Stomach (tissue), 19 donors: ENCODE data around the gene RBM46. TPM values are rescaled to one million over a fixed set of nuclear protein-coding genes. Genes with fewer than 3 reads are reported as not detected.

ENCODE experiments used
- DNase-seq, 2 donors: peaks; one replicate each; pipeline versions ENCODE4 v3.0.0 to v3.0.0-alpha.2; 2013 to 2019
- H3K27ac ChIP-seq, 5 donors: fragments of 200-600 bp in 4 of 5; sonication (generic) in 4 of 5; one replicate each; pipeline ENCODE4 v1.5.1; 2013 to 2019; ENCODE audit warnings: mild to moderate bottlenecking in 1 of 5, moderate library complexity in 1 of 5
- H3K27me3 ChIP-seq, 3 donors: fragments of 200-600 bp; sonication (generic); one replicate each; pipeline ENCODE4 v1.5.1; 2017 to 2019; ENCODE audit warnings: mixed run types in 1 of 3
- H3K36me3 ChIP-seq, 4 donors: fragments of 200-600 bp; sonication (generic); 1 replicate in 3 of 4; 2 replicates in 1 of 4; pipeline ENCODE4 v1.5.1; 2016 to 2019
- H3K4me1 ChIP-seq, 4 donors: fragments of 200-600 bp; sonication (generic); one replicate each; pipeline ENCODE4 v1.5.1; 2016 to 2019
- H3K4me3 ChIP-seq, 4 donors: fragments of 200-600 bp; sonication (generic) in 3 of 4; one replicate each; pipeline ENCODE4 v1.5.1; 2016 to 2019; ENCODE audit warnings: mild to moderate bottlenecking in 1 of 4
- H3K9me3 ChIP-seq, 4 donors: fragments of 200-600 bp; sonication (generic); one replicate each; pipeline ENCODE4 v1.5.1; 2016 to 2019
- EP300 ChIP-seq: sonication (generic); formaldehyde crosslinking; IDR thresholded peaks from one replicate; pipeline ENCODE4 v1.6.1; 2017; ENCODE audit warnings: antibody characterized with exemption
- POLR2A ChIP-seq, 4 donors: fragments of 450-650 bp; IDR thresholded peaks; one replicate each; pipeline ENCODE4 v1.6.1; 2016; ENCODE audit warnings: antibody characterized with exemption in 4 of 4, control low read depth in 2 of 4, mild to moderate bottlenecking in 1 of 4, moderate library complexity in 1 of 4
- POLR2AphosphoS5 ChIP-seq, 3 donors: sonication (generic); formaldehyde crosslinking; IDR thresholded peaks; one replicate each; pipeline ENCODE4 v1.6.1; 2016; ENCODE audit warnings: antibody characterized with exemption in 3 of 3
- WGBS, 5 donors: extraction: QIAGEN DNeasy Blood & Tissue Kit in 3 of 5; methylation state at CpG; one replicate each; pipeline versions ENCODE4 v1.1.5 to v1.1.7; 2013 to 2018; 5-methylcytosine and 5-hydroxymethylcytosine counted together
- intact Hi-C: fragments of 100-400 bp; cut with DNase I; formaldehyde crosslinking; loops from one replicate; pipeline ENCODE4 v1.15.1; 2023; ENCODE audit warnings: low total_unique reads
- long read RNA-seq, 10 donors: transcript quantifications; one replicate each; lab custom pipeline, GENCODE V29; 2026
- polyA plus RNA-seq, 3 donors: library from polyadenylated mRNA; stranded (reverse); fragments of 200-250 nt; gene quantifications; one replicate each; pipeline ENCODE4 v1.2.3, GENCODE V29; 2013
- total RNA-seq, 5 donors: library from RNA; depleted of rRNA; stranded (reverse); fragments of >200 nt; gene quantifications; one replicate each; pipeline versions ENCODE4 v1.1.0 to v1.2.3, GENCODE V29; 2014 to 2016
- TF ChIP-seq, protein P1 (sequence below), 7 experiments: fragments of 450-650 bp in 4 of 7; fragments of 200-600 bp in 3 of 7; sonication (generic) in 3 of 7; IDR thresholded peaks; one replicate each; pipeline ENCODE4 v1.5.1; 2016 to 2019; ENCODE audit warnings: antibody characterized with exemption in 7 of 7, control low read depth in 2 of 7, mild to moderate bottlenecking in 1 of 7
- donor health status: healthy with polysubstance abuse.
- donor health status: Bipolar disorder and iron deficiency.
- donor health status: healthy.

The RBM46 gene, protein sequence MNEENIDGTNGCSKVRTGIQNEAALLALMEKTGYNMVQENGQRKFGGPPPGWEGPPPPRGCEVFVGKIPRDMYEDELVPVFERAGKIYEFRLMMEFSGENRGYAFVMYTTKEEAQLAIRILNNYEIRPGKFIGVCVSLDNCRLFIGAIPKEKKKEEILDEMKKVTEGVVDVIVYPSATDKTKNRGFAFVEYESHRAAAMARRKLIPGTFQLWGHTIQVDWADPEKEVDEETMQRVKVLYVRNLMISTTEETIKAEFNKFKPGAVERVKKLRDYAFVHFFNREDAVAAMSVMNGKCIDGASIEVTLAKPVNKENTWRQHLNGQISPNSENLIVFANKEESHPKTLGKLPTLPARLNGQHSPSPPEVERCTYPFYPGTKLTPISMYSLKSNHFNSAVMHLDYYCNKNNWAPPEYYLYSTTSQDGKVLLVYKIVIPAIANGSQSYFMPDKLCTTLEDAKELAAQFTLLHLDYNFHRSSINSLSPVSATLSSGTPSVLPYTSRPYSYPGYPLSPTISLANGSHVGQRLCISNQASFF
- total RNA-seq (not detected), polyA plus RNA-seq (not detected)
- long read RNA-seq, donor 1, result 0 reads
- long read RNA-seq, donor 2, result 0 reads
- long read RNA-seq, donor 3, result 0 reads
- long read RNA-seq, donor 4, result 0 reads
- long read RNA-seq, donor 5, result 0 reads
- long read RNA-seq, donor 6, result 0 reads
- long read RNA-seq, donor 7, result 0 reads
- long read RNA-seq, donor 8, result 0 reads
- long read RNA-seq, donor 9, result 0 reads
- long read RNA-seq, donor 10, result 0 reads

DNA sequence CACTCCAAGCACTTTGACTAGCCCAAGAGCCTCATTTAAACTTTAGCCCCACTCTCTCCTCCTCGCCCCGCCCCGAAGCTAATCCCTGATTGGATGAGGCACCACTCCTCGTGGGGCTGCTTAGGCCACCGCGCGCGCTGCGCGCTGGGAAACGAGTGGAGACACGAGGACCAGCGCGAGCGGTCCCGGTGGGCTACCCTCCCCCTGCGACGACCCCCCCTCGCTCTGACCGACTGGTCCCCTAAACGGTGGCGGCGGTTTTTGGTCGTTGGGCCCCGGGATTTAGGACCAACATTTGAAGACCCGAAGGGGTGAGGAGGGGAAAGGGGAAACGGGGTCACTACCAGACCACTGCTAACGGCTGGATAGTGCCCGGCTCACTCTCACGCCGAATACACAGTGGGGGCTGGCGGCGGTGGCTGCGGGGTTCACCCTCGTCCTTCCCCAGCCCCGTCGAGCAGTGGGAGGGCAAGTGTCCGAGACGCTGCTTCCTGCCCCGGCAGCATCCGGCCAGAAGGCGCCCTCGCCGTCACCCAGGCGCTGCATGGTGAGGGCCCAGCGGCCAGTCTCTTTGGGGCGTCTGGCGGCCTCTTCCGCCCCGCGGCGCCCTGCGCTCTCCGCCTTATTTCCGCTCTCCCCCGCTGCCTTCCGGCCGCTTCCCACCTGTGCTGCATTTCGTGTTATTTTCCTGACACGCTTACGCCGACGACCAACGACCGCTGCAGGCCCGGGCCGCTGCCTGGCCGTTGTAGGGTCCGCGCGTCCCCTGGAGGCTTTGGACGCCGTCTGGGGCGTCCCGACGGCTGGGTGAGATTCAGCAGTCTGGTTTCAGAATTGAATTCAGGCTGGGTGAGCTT is at the start of gene RBM46:
Gene RBM46 (plus strand): TSS at position 147 of the 857 bp plus-strand sequence. CDS start 15,481 bp downstream, outside the sequence.
- Histone ChIP-seq H3K4me3 (no peak within 1 kb of the TSS), H3K27me3 (peaks cover 0 to 25% (median 12%) of the 10 kb centered on the region in 3 donors), H3K27ac (no peak within 1 kb of the TSS), H3K36me3 (no peaks in the 10 kb centered on the region), H3K9me3 (no peaks in the 10 kb centered on the region), H3K4me1 (no peaks in the 10 kb centered on the region)
- DNase-seq, result no peak
- WGBS, 5 donors, result 66 to 79% (median 71%) methylated on average over 69 to 76 of the region's 76 CpGs
- TF ChIP-seq EP300, result no peak
- no peak for TF ChIP-seq POLR2AphosphoS5 (IDR thresholded peaks at IDR 0.05)
- TF ChIP-seq POLR2A (IDR thresholded peaks at IDR 0.05), result no peak
- TF ChIP-seq, protein P1, sequence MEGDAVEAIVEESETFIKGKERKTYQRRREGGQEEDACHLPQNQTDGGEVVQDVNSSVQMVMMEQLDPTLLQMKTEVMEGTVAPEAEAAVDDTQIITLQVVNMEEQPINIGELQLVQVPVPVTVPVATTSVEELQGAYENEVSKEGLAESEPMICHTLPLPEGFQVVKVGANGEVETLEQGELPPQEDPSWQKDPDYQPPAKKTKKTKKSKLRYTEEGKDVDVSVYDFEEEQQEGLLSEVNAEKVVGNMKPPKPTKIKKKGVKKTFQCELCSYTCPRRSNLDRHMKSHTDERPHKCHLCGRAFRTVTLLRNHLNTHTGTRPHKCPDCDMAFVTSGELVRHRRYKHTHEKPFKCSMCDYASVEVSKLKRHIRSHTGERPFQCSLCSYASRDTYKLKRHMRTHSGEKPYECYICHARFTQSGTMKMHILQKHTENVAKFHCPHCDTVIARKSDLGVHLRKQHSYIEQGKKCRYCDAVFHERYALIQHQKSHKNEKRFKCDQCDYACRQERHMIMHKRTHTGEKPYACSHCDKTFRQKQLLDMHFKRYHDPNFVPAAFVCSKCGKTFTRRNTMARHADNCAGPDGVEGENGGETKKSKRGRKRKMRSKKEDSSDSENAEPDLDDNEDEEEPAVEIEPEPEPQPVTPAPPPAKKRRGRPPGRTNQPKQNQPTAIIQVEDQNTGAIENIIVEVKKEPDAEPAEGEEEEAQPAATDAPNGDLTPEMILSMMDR (IDR thresholded peaks at IDR 0.05), result no peak
- intact Hi-C loops, result no loop called here

DNA sequence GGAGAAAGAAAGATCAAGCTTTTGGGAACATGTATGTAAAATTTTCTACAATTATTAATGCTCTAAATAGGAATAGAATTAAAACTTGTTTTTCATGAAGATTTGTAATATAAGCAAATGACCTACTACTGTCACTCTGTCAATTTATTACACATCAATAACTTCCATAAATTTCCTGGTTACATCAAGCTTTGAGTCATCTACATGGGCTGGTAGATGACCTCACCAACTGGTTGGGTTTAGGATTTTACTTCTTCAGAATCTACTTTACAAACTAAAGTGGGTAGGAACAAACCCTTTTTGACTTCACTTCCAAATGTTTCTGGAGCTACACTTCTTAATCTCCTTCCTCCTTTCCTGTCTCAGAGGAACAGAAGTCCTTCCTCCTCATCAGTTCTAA is 49.3 kb upstream of the RBM46 start:
- Histone ChIP-seq H3K36me3 (no peaks in the 10 kb centered on the region), H3K27ac (no peak overlapping the region), H3K27me3 (peaks cover 0 to 11% (median 0%) of the 10 kb centered on the region in 3 donors), H3K9me3 (no peaks in the 10 kb centered on the region), H3K4me1 (no peaks in the 10 kb centered on the region), H3K4me3 (no peak overlapping the region)
- TF ChIP-seq POLR2AphosphoS5 (IDR thresholded peaks at IDR 0.05), result no peak
- TF ChIP-seq EP300, result no peak
- TF ChIP-seq, protein P1 (IDR thresholded peaks at IDR 0.05), result no peak
- no peak for TF ChIP-seq POLR2A (IDR thresholded peaks at IDR 0.05)
- intact Hi-C loops, result no loop called here
- DNase-seq, result no peak

DNA sequence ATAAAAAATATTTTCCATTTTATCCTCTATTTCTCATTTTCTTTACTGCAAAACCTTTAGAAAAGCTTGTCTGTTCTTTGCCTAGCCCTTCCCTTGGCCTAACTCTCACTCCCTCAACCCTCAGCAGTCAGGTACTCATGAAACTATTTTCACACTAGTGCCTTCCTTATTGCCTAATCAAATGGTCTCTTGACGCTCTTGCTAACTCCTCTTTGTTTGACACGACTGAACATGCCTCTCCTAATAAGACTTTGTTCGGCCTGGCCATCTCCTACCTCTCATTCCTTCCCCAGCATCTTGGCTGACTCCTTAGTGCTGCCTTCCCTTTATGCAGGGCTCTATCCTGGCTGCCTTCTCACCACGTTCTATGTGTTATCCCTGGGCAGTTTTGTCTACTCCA is 48.4 kb upstream of the RBM46 start:
- Histone ChIP-seq H3K27me3 (peaks cover 0 to 11% (median 0%) of the 10 kb centered on the region in 3 donors), H3K36me3 (no peaks in the 10 kb centered on the region), H3K4me3 (no peak overlapping the region), H3K27ac (no peak overlapping the region), H3K4me1 (no peaks in the 10 kb centered on the region), H3K9me3 (no peaks in the 10 kb centered on the region)
- no peak for DNase-seq
- intact Hi-C loops, result no loop called here
- TF ChIP-seq, protein P1 (IDR thresholded peaks at IDR 0.05), result no peak
- no peak for TF ChIP-seq POLR2AphosphoS5 (IDR thresholded peaks at IDR 0.05)
- 75 to 86% (median 82%) methylated on average over 4 of the region's 4 CpGs for WGBS, 5 donors

DNA sequence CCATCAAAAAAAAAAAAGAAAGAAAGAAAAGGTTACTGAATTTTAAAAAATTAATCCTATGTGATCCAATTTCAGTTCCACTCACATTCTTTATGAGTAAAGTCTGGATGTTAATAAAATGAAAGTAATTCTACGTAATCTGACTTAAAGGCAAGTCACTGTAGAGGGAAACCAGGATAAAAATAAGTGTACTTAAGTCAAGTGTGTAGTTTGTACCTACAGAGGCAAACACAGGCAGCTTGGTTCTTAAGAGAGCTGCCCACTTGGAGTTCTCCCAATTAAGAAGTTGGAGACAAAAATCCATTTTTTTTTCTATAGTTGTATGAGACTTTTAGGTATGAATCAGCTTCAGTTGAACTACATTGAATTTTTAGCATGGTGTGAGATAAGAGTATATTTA is 44.3 kb upstream of the RBM46 start:
- H3K27ac ChIP-seq, result no peak overlapping the region
- intact Hi-C loops, result no loop called here
- no peak for DNase-seq
- H3K27me3 ChIP-seq, result peaks cover 0 to 23% (median 5%) of the 10 kb centered on the region in 3 donors
- no peaks in the 10 kb centered on the region for H3K9me3 ChIP-seq
- H3K4me1 ChIP-seq, result peaks cover 0 to 8% (median 4%) of the 10 kb centered on the region in 4 donors
- no peaks in the 10 kb centered on the region for H3K36me3 ChIP-seq
- H3K4me3 ChIP-seq, result no peak overlapping the region
- WGBS, 5 donors, result 45 to 93% (median 89%) methylated on average over 1 of the region's 1 CpG
- TF ChIP-seq POLR2AphosphoS5 (IDR thresholded peaks at IDR 0.05) (no peak), EP300 (no peak), POLR2A (IDR thresholded peaks at IDR 0.05) (no peak)
- TF ChIP-seq, protein P1 (IDR thresholded peaks at IDR 0.05), result no peak
